Heart left ventricle (tissue), 16 donors: Measurements from ENCODE around the gene CCDC78. TPM values are rescaled to one million over a fixed set of nuclear protein-coding genes. Genes with fewer than 3 reads are reported as not detected.
A peak's percentile ranks its signal among the peaks of the same experiment; 100 is the strongest.

Source experiments
- ATAC-seq, 4 donors: fragments of 200-7000 bp; cut with Tn5 transposase; one replicate each; pipeline ENCODE4 v1.9.1; 2020 to 2022; ENCODE audit warnings: moderate library complexity in 4 of 4, mild to moderate bottlenecking in 3 of 4, moderate number of reproducible peaks in 1 of 4
- DNase-seq, 5 donors: peaks; one replicate each; pipeline ENCODE4 v3.0.0-alpha.2; 2020
- H3K27ac ChIP-seq, 12 donors: fragments of 200-600 bp; sonication (generic) in 4 of 12; one replicate each; pipeline versions ENCODE4 v1.5.0 to v1.8.0; 2016 to 2022; ENCODE audit warnings: mild to moderate bottlenecking in 2 of 12
- H3K27me3 ChIP-seq, 9 donors: fragments of 200-600 bp; sonication (generic) in 2 of 9; one replicate each; pipeline versions ENCODE4 v1.5.1 to v1.8.0; 2016 to 2022; ENCODE audit warnings: mild to moderate bottlenecking in 3 of 9
- H3K36me3 ChIP-seq, 9 donors: fragments of 200-600 bp; sonication (generic) in 2 of 9; one replicate each; pipeline versions ENCODE4 v1.5.0 to v1.8.0; 2018 to 2022; ENCODE audit warnings: mild to moderate bottlenecking in 2 of 9
- H3K4me1 ChIP-seq, 12 donors: fragments of 200-600 bp; sonication (generic) in 4 of 12; one replicate each; pipeline versions ENCODE4 v1.5.0 to v1.8.0; 2016 to 2022; ENCODE audit warnings: mild to moderate bottlenecking in 3 of 12
- H3K4me3 ChIP-seq, 12 donors: fragments of 200-600 bp; sonication (generic) in 4 of 12; one replicate each; pipeline versions ENCODE4 v1.5.0 to v1.8.0; 2017 to 2022; ENCODE audit warnings: mild to moderate bottlenecking in 9 of 12, moderate library complexity in 4 of 12
- H3K9me3 ChIP-seq, 12 donors: fragments of 200-600 bp; sonication (generic) in 4 of 12; one replicate each; pipeline versions ENCODE4 v1.5.0 to v1.8.0; 2016 to 2022; ENCODE audit warnings: mild to moderate bottlenecking in 1 of 12
- CTCF ChIP-seq, 12 donors: fragments of 200-600 bp; sonication (generic) in 4 of 12; IDR thresholded peaks; one replicate each; pipeline versions ENCODE4 v1.5.0 to v1.8.0; 2018 to 2022; ENCODE audit warnings: antibody characterized with exemption in 12 of 12, mild to moderate bottlenecking in 5 of 12
- POLR2A ChIP-seq, 2 donors: fragments of 450-650 bp; IDR thresholded peaks; one replicate each; pipeline ENCODE4 v1.6.1; 2017; ENCODE audit warnings: antibody characterized with exemption in 2 of 2, mild to moderate bottlenecking in 2 of 2, moderate library complexity in 2 of 2
- WGBS, 4 donors: extraction: QIAGEN DNeasy Blood & Tissue Kit in 2 of 4; methylation state at CpG; one replicate each; pipeline versions ENCODE4 v1.1.5 to v1.1.7; 2013 to 2018; 5-methylcytosine and 5-hydroxymethylcytosine counted together
- intact Hi-C, 10 donors: fragments of 100-400 bp; cut with DNase I; formaldehyde crosslinking; loops; one replicate each; pipeline versions ENCODE4 v1.11.1 to v1.14.2; 2022
- long read RNA-seq, 3 donors: library from polyadenylated mRNA; unstranded; transcript quantifications; one replicate each; pipeline ENCODE4 v2.0.0, GENCODE V29; 2020 to 2021
- polyA plus RNA-seq, 2 donors: library from polyadenylated mRNA; stranded (reverse); fragments of 200-250 nt; gene quantifications; one replicate each; pipeline ENCODE4 v1.2.3, GENCODE V29; 2013
- total RNA-seq, 9 donors: library from RNA; depleted of rRNA in 2 of 9; stranded (reverse); fragments of >200 nt in 2 of 9; fragmentation: NEBNext Ultra II Directional in 3 of 9; extraction: Animal tissue kit (Norgen Biotek cat#: 25700) in 3 of 9; gene quantifications; one replicate each; pipeline versions ENCODE4 v1.1.0 to v1.2.4, GENCODE V29; 2016 to 2023
- donor health status: ischemic (EF 13 %, LVEDD 7.1; RV severe dilation, severe dysfunction).
- donor health status: healthy with polysubstance abuse.
- donor health status: DM: no; HTN: yes; CAD: no.
- donor health status: DM: no; HTN: no; CAD: no.
- donor health status: ischemic (EF 25% LVEDD 6.9; RV normal size, moderate dysfunction).
- donor health status: ischemic (EF 25% LVEDD 5.7; RV mildly dilated, moderate dysfunction).
- donor health status: healthy.
- donor health status: DM: yes; HTN: yes; CAD: no.
- donor health status: ischemic (EF 35%, LVEDD 5.7; RV mildly dilated, moderate dysfunction).
- donor health status: nonischemic (EF 11% LVEDD 7.7; RV severe dilation, severe dysfunction).
- donor health status: DM: yes; HTN: yes; CAD: no.
- donor health status: PGD.
- donor health status: ischemic (EF 29% LVEDD 5.4; RV normal size, mild dysfunction).
- donor health status: nonischemic (EF 23%, LVEDD 6.1; RV moderate dilation, normal function).

Gene CCDC78
- total RNA-seq (1 to 10 TPM in 1 of 9 donors, under 1 TPM in 5, not detected in 3; 0.35 to 1.3 (median 0.54) TPM), polyA plus RNA-seq (1 to 10 TPM in 1 of 2 donors, under 1 TPM in 1; 0.60 to 1.3 TPM)
- long read RNA-seq, donor 1, partial matches to known transcripts, result 0 of 1 reads
- long read RNA-seq, donor 1, other reads (novel, unspliced or antisense), result 1 of 1 reads
- long read RNA-seq, donor 2, partial matches to known transcripts, result 0 of 1 reads
- long read RNA-seq, donor 2, other reads (novel, unspliced or antisense), result 1 of 1 reads
- long read RNA-seq, donor 3, result 0 reads

- TF ChIP-seq POLR2A (IDR thresholded peaks at IDR 0.05) (no peak), CTCF (IDR thresholded peaks at IDR 0.05) (no peak)
- no peaks in the 10 kb centered on the region for H3K9me3 ChIP-seq
- peak within 1 kb of the TSS; percentile 38 to 65 (median 60) for H3K4me3 ChIP-seq
- peak in 3 of 4 donors; percentile 10 to 44 (median 18) for ATAC-seq
- H3K27ac ChIP-seq, result peak within 1 kb of the TSS in 7 of 12 donors; percentile 14 to 55 (median 27)
- peaks cover 0 to 24% (median 0%) of the 10 kb centered on the region in 9 donors for H3K27me3 ChIP-seq
- DNase-seq, result peak in 4 of 5 donors; percentile 55 to 81 (median 71)
- intact Hi-C loops, result no loop called here
- 2% methylated on average over 45 to 88 of the region's 88 CpGs; no CpG with 5 or more reads in 1 of the 4 donors for WGBS, 4 donors
- peaks cover 0 to 16% (median 6%) of the 10 kb centered on the region in 9 donors for H3K36me3 ChIP-seq
- H3K4me1 ChIP-seq, result peaks cover 10 to 40% (median 26%) of the 10 kb centered on the region in 12 donors
These were observed at the start of gene CCDC78, which contains the start of gene HAGHL for GRCh38 chr16:726438-727290. CCDC78 (minus strand) TSS chr16:726443; CDS start chr16:726367, 76 bp downstream. HAGHL (plus strand) TSS chr16:727106; CDS start chr16:727510, 404 bp downstream.

GRCh38 chr16:775236-775796 lies 49.1 kb upstream of the CCDC78 start:
- intact Hi-C loops, result no loop called here
- DNase-seq (no peak), ATAC-seq (no peak)
- H3K4me1 ChIP-seq, result no peaks in the 10 kb centered on the region
- peaks cover 3 to 35% (median 8%) of the 10 kb centered on the region in 9 donors for H3K27me3 ChIP-seq
- WGBS, 4 donors, result 78 to 87% (median 80%) methylated on average over 34 to 36 of the region's 36 CpGs
- H3K9me3 ChIP-seq, result no peaks in the 10 kb centered on the region
- H3K27ac ChIP-seq, result no peak overlapping the region
- no peaks in the 10 kb centered on the region for H3K36me3 ChIP-seq
- TF ChIP-seq CTCF (IDR thresholded peaks at IDR 0.05) (no peak), POLR2A (IDR thresholded peaks at IDR 0.05) (no peak)
- no peak overlapping the region for H3K4me3 ChIP-seq

GRCh38 chr16:774086-775001 lies 48.1 kb upstream of the CCDC78 start:
- 81 to 86% (median 83%) methylated on average over 18 to 46 of the region's 46 CpGs for WGBS, 4 donors
- H3K4me3 ChIP-seq, result no peak overlapping the region
- DNase-seq (no peak), ATAC-seq (no peak)
- intact Hi-C loops, result no loop called here
- H3K36me3 ChIP-seq, result no peaks in the 10 kb centered on the region
- no peaks in the 10 kb centered on the region for H3K4me1 ChIP-seq
- H3K9me3 ChIP-seq, result no peaks in the 10 kb centered on the region
- no peak for TF ChIP-seq POLR2A (IDR thresholded peaks at IDR 0.05)
- H3K27me3 ChIP-seq, result peaks cover 0 to 25% (median 3%) of the 10 kb centered on the region in 9 donors
- no peak overlapping the region for H3K27ac ChIP-seq

GRCh38 chr16:772959-773358 lies 46.7 kb upstream of the CCDC78 start:
- Histone ChIP-seq H3K4me1 (no peaks in the 10 kb centered on the region), H3K27ac (no peak overlapping the region), H3K4me3 (no peak overlapping the region), H3K9me3 (no peaks in the 10 kb centered on the region), H3K27me3 (peaks cover 0 to 17% (median 0%) of the 10 kb centered on the region in 9 donors), H3K36me3 (no peaks in the 10 kb centered on the region)
- DNase-seq, result no peak
- TF ChIP-seq POLR2A (IDR thresholded peaks at IDR 0.05), result no peak
- no peak for TF ChIP-seq CTCF (IDR thresholded peaks at IDR 0.05)
- ATAC-seq, result no peak
- intact Hi-C loops, result no loop called here
- WGBS, 4 donors, result 84 to 89% (median 87%) methylated on average over 9 to 18 of the region's 18 CpGs
